Fibroblast of pulmonary artery (primary cell): Measurements from ENCODE around the gene LMAN2.
A peak's percentile ranks its signal among the peaks of the same experiment; 100 is the strongest.

Experiments
- DNase-seq: peaks from one replicate; pipeline ENCODE4 v3.0.0-alpha.2; 2010; ENCODE audit warnings: low read depth
- H3K4me3 ChIP-seq: replicated peaks from 2 replicates; pipeline ENCODE4 v1.5.1; 2011; ENCODE audit warnings: low read depth, mild to moderate bottlenecking, control low read depth, low read length, moderate library complexity
- TF ChIP-seq, protein P1 (sequence below): IDR thresholded peaks from 2 replicates; pipeline ENCODE4 v1.5.1; 2011; ENCODE audit warnings: mild to moderate bottlenecking, control low read depth, low read length, inconsistent platforms; ENCODE audit errors: missing control alignments

The LMAN2 gene

DNA sequence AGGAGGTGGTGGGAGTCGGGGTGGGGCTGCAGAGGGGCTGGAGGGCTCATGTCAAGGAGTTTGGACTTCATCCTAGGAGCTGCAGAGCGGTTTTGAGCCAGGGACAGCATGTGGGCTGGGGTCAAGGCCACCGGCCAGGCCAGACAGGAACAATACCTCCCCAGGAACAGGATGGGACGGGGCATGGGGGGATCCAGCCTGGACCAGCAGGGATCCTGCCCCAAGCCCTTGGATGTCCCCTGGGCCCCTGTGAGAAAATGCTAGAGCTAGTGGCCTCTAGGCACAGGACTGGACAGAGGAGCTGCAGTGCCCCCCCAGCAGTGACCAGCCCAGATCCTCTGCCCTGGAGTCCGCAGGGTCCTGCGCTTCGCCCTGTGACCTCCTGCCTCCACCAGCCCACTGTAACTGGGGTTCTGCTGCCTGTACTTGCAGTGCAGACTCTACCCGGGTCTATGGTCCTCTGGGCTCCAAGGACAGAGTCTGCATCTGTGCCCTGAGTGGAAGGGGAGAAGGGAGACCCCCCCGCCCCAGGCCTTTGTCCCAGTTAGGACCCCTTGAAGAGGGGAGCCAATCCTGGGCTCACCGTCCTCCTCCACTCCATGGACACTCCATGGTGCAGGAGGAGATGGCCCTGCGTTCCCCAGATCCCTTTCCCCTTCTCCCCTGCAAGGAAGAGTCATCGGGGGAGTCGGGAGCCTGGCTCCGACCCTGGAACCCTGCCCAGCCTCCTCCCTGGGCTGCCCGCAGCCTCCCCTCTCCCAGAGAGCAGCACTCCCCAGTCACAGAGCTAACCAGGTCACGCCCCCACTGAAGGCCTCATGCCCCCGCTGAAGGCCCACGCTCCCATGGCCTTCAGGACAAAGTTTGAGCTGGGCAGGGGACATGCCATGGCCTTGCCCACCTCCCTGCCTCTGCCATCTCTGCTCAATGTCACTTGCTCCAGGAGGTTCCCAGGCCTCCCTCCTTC lies 36.8 kb downstream of the LMAN2 start:
- DNase-seq, result no peak
- H3K4me3 ChIP-seq, result no peak overlapping the region
- TF ChIP-seq, protein P1, sequence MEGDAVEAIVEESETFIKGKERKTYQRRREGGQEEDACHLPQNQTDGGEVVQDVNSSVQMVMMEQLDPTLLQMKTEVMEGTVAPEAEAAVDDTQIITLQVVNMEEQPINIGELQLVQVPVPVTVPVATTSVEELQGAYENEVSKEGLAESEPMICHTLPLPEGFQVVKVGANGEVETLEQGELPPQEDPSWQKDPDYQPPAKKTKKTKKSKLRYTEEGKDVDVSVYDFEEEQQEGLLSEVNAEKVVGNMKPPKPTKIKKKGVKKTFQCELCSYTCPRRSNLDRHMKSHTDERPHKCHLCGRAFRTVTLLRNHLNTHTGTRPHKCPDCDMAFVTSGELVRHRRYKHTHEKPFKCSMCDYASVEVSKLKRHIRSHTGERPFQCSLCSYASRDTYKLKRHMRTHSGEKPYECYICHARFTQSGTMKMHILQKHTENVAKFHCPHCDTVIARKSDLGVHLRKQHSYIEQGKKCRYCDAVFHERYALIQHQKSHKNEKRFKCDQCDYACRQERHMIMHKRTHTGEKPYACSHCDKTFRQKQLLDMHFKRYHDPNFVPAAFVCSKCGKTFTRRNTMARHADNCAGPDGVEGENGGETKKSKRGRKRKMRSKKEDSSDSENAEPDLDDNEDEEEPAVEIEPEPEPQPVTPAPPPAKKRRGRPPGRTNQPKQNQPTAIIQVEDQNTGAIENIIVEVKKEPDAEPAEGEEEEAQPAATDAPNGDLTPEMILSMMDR, result no peak

DNA sequence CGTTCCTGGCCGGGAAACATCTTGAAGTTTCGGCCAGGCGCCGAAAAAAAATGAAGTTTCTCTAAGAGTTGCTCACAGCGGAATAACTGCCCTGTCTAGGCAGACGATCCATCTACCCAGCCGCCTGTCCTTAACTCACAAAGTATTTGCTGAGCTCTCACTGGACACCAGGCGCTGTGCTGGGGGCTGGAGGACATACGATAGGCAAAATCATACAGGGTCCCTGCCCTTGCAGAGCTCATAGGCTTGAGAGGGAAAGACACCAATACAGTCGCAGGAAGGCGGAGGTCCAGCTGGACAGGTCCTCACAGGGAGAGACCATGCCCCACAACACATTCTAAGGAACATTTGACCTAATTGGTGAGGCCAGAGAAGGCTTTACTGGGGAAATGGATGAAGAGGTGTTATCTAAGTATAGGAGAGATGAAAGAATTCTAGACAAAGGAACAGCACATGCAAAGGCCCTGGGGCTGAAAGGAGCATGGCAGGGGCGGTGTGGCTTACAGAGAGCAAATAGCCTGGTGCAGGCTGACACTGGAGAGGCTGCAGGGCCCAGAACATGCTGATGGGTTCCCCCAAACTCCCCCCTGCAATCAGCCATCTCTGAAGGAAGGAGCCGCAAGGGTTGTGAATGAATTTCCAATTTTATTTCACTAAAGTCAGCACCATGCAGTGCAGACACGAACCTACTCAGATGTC lies 37.8 kb downstream of the LMAN2 start:
- TF ChIP-seq, protein P1, result no peak

DNA sequence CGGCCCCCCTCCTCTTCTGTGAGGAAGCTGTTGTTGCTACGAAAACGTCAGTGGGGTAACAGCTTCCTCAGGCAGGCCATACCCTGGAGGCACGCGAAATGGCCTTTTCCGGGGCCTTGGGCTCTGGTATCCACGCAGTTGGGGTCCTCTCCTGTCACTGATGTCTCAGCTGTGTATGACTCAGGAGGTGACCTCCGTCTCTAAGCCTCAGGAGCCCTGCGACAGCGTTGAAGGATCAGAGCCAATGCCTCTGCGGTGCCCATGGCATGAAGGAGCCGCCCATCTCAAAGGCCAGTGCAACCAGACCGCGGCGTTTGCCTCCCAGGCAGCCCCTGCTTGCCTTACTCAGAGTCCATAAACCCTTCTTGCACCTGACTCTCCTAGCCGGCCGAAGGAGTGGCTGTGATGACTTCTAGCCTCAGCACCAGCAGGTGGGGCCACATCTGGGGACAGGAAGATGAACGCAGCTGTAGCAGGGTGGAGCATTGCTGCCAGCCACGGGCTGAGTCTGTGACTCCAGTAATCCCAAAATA lies 38.8 kb downstream of the LMAN2 start:
- DNase-seq, result no peak
- peak overlapping the region; percentile 34 for H3K4me3 ChIP-seq
- TF ChIP-seq, protein P1, result no peak

More for the DNA sequence above, 37.8 kb downstream of the LMAN2 start:
- DNase-seq, result no peak
- no peak overlapping the region for H3K4me3 ChIP-seq

DNA sequence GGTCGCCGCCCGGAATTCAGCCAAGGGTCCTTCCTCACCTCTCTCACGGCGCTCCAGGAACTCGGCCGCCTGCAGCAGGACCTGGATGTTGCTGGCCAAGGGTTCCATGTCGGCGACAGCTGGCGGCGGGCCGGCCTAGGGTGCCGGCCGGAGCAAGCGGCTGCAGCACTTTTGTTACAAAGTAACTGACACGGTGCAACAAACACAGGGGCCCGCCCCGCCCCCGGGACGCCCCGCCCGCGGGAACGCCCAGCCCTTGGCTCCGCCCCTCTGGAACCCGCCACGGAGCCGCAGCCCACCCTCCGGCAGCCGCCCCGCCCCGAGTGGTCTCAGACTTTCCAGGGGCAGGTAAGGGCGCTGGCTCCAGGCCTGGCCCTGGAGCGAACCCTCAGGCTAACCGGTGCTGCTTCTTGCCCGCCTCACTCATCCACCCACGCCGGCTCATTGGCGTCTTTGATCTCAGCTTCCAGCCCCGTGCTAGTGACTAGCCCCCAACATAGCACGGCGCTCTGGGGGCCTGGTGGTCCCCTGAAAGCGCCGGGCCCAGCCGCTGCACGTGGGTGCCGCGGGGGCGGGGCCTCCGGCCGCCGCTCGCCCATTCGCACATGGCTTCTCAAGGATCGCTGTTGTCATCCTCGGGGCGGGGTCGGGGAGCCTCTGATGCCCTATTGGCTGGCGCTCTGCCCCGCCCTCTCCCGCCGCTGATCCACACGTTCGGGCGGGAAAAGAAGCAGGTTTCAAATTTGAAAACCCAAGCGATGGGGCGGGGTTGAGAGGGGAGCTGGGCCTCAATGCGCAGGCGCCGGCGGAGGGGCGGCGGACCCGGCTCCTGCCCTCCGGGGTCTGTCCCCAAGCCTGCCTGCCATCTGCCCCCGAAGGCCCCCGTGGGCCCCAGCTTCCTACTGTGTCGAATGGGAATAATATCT lies 39.5 kb downstream of the LMAN2 start, which contains the start of gene MXD3:
Gene MXD3 (minus strand): TSS at position 176 of the 926 bp plus-strand sequence. CDS start 68 bp downstream, at position 108.
- peak; percentile 91 for DNase-seq
- TF ChIP-seq, protein P1, result no peak
- peak within 1 kb of the TSS; percentile 63 for H3K4me3 ChIP-seq

DNA sequence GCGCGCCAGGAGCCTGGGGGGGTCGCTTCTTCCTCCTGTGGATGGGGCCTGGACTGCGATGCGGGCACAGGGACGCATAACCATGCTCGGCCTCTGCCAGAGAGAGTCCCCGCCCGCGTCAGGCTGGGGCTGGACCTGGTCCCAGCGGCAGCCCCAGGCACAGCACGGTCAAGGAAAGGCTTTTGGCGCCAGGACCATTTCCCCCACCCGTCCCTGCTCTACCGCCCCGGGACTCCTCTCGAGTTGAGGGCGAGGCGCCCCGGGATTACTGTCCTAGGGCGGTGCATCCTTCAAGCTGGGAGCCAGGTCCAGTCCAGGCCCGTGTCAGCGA lies 40.1 kb downstream of the LMAN2 start:
- TF ChIP-seq, protein P1, result no peak
- no peak for DNase-seq
- peak overlapping the region; percentile 63 for H3K4me3 ChIP-seq

DNA sequence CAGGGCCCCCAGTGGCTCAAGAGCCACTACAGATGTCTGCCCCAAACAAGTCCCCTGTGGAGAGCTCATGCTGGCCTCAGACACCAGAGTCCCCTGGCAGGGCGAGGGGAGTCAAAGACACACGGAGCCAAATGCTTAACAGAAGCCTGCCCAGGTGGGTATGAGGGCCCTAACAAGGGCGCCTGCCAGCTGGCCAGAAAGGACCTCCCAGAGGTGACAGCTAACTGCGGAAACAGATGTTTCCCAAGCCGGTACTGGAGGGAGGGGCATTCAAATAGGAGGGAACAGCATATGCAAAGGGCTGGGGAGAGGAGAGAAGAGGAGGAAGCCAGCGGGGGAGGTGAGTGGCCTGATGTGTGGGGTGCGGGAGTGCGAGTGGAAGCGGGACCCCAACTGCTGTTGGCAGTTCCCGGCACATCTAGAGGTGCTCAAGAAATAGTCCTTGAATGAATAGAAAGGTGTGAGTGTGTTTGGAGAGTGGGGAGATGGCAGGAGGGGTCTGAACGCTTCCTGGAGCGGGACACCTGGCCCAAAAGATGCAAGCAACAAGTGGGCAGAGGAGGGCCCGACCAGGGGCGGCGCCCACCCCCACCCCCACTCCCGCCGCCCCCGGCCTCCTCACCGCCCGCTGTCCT lies 40.6 kb downstream of the LMAN2 start:
- TF ChIP-seq, protein P1, result no peak
- H3K4me3 ChIP-seq, result peak overlapping the region; percentile 63
- DNase-seq, result peak; percentile 27
